ENCODE results near the gene ALDH1L1.

DNA sequence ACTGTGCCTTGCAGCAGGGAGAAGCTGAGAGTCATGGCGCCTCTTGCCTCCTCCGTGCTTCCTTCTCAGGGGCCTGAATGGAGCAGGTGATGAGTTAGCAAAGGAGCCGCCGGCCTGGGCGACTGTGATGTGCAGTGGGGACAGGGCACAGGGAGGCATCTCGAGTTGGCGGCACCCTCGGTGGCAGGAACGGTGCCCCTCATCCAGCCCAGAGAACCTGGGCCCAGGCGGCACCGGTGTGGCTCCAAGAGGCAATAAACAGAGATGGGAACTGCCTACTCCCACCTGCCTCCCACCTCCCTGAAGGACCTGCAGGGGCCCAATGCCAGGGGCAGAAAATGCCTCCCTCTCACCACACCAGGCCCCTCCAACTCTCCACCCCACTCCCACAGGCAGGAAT is 102.6 kb downstream of the ALDH1L1 start:
- TF ChIP-seq POLR2A (IDR thresholded peaks at IDR 0.05; ENCODE audit: low read length) (no peak), GATA1 (IDR thresholded peaks at IDR 0.05; ENCODE audit: low read depth, low read length) (no peak)

All from erythroblast (primary cell).